AG08396 (cell line): ENCODE results near the gene LEMD2.

Experiments
- DNase-seq: peaks from one replicate; pipeline ENCODE4 v3.0.0; 2012; ENCODE audit warnings: low spot score, mixed read lengths

LEMD2 gene

DNA sequence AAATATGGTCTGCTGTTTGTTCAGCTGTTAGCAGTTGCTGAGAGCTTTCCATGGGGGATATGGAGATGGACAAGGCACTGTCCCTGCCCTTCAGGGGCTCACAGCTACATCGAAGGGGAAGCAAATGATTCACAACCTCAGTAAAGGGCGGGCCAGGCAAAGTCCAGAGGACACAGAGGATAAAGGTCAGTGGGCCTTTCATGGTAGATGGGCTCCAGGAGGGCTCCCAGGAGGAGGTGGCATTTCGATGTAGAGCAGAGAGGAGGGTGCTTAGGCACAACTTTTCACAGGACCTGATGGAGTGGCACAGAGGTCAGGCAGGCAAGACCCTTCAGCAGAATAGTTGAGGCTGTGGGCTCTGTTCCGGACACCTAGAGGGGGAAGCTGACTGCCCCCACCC is 30.1 kb upstream of the LEMD2 start:
- DNase-seq = no peak

DNA sequence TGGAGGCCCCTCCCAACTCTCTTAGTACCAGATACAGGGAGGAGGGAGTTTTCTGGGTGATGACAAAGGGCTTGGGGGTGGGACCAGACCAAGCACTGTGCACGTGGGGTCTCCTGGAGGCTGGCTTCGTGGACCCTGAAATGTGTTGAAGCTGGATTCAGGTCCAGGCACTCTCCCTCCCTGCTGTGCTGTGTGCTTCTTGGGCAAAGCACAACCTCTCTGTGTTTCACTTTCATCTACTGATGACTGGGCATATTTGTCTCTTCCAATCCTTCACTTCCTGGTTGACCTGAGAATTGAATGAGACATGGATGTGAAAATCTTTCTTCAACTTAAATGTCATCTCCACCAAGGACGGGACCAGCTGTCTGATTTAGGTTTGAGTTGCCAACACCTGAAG is 29.4 kb upstream of the LEMD2 start:
- no peak for DNase-seq

DNA sequence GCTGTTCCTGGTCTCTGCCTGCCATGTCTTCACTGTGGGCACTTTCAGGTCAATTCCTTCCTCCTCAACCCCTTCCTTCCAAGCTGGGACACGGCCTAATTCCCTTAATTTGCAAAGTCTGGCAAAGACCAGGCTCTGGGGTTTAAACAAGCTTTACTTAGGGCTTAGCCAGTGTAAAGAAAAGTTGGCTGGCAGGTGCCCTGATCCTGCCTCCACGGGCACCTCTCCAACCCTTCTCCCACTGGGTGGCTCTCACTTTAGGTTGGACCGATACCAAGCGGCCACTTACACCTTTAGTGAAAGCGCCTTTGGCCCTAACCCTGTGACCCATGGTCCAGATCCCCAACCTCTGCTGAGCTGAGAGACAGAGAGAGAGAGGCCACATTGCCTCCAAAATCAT is 28.6 kb upstream of the LEMD2 start:
- no peak for DNase-seq

DNA sequence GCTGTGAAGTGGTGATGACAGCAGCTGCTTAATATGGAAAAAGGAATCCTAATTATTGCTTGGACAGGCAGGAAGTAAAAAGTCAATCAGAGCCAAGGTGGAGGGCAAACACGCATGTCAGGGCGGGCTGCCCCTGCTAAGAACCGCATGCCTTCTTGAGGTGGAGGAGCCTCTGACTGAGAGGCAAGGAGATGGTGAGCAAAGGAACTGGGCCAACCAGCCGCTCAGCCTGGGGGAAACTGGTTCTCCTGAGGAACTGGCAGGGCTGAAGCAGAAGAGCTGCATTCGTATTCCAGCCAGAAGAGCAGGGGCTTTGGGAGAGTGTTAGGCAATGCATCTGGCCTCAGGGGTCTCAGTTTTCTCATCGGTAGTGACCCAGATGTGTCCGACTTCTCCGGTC is 28.0 kb upstream of the LEMD2 start:
- DNase-seq = no peak

DNA sequence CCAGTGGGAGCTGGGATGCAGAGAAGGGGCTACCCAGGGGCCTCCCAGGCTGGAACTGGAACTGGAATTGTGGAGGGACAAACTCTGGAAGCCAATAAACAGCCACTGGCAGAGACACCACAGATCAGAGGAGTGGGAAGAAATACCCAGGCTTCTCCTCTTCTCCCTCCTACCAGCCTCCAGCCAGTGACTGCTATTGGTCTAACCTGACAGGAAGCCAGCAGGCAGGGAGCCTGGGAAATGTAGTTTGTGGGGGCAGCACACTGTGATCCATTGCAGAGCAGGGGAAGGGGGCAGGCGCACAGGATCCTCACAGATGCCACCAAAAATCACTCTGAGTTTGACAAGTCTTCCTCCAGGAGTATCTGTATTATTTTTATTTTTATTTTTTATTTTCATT is 26.9 kb upstream of the LEMD2 start:
- DNase-seq = peak; percentile 48

DNA sequence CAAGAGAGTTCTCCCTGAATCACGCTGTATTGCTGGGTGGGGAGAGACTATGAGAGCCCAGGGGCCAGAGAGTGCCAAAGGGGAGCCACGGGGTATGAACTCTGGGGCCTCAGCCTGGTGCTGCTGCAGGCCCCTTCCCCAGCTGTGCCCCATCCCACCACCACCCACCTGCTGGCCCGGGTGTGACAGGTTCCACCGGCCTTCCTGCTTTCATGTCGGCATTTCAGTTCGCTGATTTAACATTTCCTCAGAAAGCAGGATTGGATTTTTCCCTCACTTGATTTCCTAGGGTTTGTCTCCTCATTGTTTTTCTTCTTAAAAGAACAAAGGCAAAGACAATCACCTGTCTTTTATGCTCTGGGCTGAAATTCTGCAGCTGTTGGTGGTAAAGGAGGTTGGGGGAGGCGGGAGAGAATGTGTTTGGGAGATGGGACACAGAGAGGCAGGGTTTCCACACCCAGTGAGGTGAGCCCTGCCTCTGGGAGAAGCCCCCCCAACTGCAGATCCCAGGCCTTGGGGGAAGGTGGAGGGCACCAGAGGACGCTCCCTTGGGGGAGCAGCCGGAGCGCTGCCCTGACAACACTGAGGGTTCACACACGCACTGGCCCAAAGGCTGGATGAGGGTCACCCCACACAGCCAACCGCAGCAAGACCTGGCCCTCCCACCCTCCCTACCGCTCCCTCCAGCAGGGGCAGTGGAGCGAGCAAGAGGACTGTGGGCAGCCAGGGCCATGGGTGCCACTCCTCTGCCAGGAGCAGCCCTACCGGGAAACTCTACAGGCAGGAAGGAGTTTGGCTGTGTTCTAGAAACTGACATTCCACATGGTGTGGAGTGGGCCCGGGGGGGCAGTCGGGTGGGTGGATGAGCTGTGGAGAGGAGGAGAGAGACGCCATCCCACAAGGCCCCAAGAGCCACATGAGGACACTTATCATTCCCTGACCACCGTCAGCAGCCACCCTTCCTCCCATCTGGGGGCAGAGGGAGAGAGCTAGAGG is 25.4 kb upstream of the LEMD2 start:
- DNase-seq = no peak

DNA sequence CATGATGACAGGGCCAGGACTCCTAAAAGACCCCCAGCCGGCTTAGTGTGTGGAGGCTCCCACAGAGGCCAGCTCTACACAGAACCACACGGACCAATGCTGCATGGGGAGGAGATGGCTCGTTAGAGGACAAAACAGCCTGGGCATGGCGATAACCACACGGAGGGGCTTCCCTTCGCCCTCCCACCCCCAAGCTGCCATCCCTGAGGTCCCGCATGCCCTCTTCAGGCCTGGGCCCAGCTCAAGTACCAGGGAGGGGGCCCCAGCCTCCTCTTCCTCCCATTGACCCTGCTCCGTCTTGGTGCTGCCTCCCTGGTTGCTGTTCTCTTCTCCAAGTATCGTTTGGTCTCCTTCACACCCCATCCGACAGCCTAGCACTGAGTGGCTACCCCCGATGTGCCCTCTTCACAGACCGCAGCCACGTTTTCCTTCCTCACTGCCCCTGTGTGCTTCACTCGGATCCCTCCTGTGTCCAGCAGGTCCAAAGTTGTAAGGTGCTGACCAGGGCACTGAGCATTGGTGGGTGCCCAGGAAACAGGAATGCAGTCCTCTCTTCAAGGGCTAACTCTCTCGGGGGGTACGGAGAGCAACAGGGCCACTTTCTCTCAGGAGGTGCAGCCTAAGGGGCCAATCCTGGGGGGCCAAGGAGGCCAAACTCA is 24.4 kb upstream of the LEMD2 start:
- DNase-seq = no peak

DNA sequence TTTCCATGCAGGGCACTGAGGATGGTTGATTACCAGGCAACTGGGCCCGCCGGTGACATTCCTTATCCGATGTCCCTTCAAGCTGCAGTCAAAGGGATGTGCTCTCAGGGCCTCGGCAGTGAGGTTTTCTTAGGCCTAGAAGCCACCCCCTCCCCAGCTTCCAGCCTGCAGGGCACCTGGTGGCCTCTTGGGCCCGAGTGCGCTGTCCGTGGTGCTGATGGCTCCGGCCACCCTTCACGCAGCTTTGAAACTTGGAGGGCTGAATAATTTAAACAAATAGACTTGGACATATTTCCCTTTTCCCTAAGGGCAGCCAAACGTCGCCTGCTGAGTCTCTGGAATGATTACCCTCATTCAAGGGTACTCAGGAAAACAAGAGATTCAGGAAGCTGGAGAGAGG is 23.7 kb upstream of the LEMD2 start:
- peak; percentile 75 for DNase-seq

DNA sequence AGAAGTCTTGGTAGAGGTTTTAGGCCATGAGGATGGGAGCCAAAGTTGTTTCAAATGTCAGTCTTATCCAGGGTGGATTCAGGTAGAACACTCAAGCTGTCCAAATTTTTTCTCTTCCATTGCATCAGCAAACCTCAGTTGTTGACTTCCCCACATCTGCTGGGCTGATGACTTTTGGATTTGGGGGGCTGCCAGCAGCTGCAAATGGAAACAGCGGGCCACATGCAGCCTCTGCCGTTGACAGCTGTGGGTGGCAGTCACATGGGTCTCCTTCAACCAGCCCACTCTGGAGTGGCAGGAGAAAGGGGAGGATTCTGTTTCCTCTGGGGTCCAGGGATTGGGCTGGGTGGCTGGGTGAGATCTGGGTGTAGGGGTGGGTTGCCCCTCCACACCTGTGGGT is 20.7 kb upstream of the LEMD2 start:
- DNase-seq = no peak

DNA sequence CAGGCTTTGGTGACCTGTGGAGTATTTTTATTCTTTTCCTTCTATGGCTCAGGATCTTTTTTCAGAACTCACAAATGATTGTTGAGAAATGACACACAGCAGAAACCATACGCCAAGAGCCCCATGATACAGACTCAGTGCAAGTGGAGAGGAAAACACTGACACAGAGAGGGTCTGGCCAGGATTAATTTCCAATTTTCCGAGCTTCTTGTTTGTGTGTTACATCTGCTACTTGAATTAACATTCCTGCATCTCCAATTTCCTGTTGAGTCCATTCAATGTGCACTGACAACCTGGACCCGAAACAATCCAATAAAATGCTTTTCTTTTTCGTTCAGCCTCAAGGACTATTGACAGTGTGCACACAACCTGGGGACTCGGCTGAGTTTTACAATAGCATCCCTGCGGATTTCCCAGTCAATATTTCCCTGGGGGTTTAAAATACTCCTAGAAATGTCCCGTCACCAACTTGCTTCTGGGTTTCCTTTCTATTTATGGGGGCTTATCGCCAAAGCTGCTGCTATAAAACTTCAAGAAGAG is 19.8 kb upstream of the LEMD2 start:
- DNase-seq = no peak

DNA sequence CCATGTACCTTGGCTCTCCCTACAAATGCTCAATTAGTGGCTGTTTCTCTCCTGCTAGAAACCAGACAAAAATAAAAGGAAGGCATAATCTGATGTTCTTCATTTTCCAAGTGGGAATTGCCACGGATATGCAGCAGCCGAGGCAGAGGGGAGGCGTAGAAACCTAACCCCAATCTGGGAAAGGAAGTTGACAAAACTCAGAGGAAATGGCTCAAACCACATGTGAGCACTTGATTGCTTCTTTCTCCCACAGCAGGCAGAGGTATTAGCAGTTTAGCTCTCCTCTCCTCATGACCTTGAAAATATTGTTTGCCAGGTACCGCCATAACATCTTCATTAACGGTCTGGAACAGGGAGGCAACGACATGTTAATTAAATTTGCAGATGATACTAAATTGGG is 18.7 kb upstream of the LEMD2 start:
- no peak for DNase-seq

DNA sequence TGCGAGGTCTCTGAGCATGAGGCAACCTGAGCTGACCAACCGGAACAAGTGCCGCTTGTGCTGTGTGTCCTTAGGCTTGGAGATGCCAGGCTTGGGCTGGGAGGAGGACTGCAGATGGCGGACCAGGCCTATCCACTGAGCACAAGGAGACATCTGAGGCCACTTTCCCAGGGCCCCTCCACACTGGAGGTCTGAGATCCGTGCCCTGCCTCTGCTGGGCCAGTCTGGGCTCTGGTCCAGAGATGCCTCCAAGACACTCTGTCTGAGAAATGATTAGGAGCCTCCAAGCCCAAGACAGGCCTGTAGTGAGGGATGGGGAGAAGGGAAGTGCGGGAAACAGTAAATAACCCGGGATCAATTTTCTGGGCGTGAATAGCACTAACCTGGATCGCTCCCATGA is 17.9 kb upstream of the LEMD2 start:
- DNase-seq = no peak

DNA sequence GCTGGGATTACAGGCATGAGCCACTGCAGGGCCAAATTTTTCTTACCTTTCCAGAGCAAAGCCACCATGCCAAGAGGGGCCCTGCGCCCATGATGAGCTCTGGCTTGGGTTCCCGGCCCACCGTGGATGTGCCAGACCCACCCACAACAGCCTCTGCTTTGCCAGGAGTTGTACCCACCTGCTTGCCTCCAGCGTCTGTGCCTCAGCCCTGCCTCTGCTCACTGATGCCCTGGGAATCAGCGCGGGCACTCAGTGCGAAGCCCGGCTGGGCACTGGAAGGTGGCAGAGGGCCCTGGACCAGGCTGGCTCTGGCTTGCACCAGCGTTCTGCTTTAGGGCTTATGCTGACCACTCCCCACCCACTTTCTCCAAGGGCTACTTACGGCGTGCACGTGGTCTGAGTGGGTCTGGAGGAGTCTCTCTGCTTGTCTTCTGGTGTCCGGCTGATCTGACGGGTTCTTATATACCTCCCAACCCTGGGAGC is 14.7 kb upstream of the LEMD2 start, which contains the start of gene MLN:
Gene MLN (minus strand): TSS at position 433 of the 483 bp plus-strand sequence. CDS start 2,840 bp downstream, outside the sequence.
- DNase-seq = no peak

DNA sequence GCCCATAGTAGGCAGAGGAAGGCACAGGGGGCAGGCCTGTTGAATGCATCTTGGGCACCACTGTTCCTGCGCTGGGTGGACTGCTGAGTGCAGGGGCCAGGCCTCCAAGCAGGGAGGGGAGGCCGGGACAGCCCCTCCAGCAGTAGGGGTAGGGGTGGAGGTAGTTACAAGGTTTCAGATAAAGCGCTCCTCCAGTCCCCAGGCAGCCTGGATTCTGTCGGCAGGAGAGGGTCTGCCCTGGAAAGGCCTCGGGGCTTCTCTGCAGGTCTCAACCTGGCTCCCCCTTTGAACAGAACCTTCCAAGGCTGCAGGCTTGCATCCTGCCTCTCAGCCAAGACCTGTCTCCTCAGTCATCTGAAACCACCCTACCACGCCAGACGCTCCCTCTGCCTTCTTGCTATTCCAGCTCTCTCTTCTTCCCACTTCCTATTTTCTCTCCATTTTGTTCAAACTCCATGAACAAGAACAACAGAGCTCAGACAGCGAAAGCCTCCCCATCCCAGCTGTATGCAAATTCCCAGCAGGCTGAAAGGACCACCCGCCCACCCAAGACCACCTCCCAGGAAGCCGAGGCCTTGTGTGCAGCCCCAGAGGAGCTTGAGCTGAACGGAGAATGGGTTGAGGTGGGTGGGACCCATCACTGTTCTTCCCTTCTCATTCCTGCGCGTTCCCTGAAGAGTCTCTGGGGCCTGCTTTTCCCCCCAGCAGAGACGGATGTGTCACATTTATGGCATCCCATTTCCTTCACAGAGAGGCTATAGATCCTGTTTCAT is 13.4 kb upstream of the LEMD2 start:
- no peak for DNase-seq

DNA sequence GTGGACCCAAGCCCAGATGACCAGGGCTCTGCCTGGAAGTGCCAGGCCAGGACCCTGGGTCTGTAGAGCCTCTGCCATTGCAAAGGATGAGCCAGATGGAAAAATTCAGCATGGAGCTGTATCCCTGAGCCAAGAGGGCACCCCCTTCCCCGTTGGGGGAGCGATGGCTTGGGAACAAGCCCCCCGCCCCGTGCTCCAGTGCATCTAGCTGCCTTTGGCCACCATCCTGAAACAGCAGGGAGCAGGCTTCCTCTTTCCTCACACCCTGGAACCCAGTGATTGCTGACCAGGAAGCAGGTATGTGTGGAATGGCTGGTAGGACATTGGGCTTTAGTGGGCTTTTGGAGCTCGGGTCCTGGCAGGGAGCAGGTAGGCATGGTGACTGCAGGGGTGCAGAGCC is 12.7 kb upstream of the LEMD2 start:
- no peak for DNase-seq

DNA sequence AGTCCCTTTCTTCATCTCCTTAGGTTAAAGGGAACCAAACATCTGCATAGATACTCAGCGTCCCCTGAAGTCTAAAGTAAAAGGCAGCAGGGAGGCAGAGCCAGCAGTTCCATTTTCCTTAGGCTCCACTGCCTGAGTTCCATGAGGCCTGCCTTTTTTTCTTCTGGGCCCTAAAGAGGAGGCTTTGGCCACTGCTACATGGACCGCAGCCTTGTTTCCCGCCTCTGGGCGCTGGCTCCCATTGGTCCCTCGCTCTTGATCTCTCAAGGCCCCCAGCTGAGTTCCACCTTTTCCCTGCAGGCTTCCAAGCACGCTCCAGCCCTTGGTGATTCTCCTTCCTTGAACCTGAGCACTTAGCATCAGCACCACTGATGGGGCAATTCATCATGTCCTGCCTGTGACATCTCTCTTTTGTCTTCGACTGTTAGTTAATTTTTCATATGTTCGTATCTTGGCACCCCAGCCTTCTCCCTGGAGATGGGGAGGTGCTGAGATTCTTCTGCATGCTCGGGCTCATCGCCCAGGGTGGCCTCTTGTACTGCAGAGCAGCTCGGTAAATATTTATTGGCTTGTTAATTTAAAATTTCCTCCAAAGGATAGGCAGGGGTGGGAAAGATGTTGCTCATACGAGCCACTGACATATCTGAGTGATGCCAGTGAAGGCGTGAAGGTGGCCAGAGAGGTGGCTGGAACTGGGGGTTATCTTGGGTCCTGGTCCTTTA is 11.5 kb upstream of the LEMD2 start:
- DNase-seq = no peak

DNA sequence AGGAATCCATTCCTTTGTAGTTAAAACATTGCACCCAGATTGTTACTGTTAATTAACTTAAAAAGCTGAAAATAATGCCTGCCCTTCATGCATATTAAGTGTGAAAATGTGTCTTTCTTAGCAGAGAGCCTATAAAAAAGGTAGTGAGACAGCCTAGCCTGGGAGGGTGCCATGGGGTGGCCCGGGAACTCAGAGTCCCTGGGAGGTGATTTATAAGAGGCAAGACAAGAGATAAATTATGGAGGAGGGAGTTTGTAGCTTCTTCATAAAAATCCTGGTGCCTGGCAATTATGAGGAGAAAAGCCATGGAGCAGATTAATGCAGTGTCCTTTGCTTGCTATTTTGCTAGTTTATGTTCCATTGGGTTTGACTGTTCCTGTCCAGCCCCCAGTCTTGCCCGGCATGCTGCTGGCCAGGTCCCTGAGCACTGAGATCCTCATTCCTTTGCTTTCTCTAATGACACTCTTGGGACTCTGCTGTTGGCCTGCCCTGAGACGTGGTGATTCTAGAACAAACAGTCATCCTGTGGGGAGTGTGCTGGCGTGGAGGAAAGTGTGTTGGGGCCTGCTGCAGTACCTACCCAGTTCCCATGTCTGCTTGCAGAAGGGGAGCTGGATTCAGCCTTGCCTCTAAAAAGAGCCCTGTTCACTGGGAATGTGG is 10.7 kb upstream of the LEMD2 start:
- no peak for DNase-seq

DNA sequence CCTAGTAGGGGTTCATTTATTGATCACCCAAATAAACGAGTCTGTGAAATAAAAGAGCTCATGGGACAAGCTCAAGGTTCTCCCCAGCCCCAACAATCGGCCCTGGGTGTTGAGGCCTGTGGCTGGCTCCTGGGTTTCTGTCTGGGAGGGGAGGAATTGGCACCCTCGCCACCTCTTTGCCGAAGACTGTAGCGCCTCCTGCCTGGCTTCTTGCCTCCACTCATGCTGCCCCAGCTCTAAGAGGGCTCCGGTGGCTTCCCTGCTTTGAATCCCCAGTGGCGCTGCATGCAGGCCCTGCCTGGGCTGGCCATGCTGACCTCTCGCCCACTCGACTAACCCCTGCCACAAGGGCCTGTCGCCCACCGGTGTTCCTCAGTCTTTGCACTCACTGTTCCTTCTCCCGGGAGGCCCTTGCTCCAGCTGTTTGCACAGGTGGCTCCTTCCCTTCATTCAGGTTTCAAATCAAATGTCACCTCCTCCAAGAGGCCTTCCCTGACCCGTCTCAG is 9.5 kb upstream of the LEMD2 start:
- DNase-seq = no peak

DNA sequence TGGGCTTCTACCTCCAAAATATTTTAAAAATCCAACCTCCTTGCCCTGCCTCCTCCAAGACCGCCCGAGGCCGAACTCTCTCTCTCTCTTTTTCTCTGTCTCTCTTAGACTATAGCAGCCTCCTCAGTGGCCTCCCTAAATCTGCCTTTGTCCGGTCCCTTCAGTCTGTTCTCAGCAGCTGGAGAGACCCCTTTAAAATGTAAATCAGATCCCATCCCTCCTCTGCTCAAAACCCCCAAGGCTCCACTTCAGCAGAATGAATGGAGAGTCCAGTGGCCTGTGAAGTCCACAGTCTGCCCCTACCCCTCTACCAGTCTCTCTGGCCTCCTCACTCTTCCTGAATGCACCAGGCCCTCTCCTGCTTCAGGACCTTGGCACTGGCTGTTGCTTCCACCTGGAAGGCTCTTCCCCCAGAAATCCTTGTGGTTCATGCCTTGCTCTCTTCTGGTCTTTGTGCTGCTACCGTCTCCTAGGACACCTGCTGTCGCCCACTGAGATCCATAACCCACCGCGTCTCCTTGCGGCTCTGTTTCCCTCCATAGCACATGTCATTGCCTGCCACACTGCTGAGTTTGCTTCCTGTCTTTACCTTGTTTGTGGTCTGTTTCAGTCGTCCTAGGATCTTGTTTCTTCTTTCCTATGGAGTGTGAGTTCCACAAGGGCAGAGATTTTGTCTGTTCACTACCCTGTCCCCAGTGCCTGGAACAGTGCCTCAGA is 8.9 kb upstream of the LEMD2 start:
- no peak for DNase-seq
